ENCODE results near the gene TGM5. TPM values are rescaled to one million over a fixed set of nuclear protein-coding genes. Genes with fewer than 3 reads are reported as not detected.

The TGM5 gene
- total and polyA plus RNA-seq, 2 experiments from 2014 or later = not detected

DNA sequence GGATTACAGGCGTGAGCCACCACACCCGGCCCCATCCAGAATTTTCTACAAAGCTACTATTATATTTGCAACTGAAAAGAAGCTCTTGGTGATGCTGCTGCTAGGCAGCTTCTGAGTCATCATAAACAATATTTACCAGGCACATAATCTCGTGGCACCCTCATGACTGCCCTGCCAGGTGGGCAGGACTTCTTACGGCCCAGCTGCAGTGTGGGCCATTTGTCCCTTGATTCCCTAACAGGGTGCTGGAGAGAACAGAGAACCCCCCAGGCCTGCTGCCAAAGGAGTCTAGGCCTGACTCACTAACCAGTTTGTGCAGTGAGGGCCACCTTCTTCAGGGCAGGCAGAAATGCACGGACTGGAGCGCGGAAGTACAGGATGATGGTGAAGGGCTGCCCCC, 50.8 kb downstream of the TGM5 start:
- no peaks in the 10 kb centered on the region for H3K4me1 ChIP-seq (ENCODE audit: insufficient read depth)
- no peak overlapping the region for H3K27ac ChIP-seq (ENCODE audit: low read depth)
- peaks cover 13% of the 10 kb centered on the region for H3K4me1 Mint-ChIP-seq
- DNase-seq (ENCODE audit: low spot score) = no peak
- no peaks in the 10 kb centered on the region for H3K27me3 ChIP-seq (ENCODE audit: insufficient read depth)
- peaks cover 2% of the 10 kb centered on the region for H3K27me3 Mint-ChIP-seq (ENCODE audit: insufficient read depth, low read depth, poor library complexity)
- no peak overlapping the region for H3K4me3 ChIP-seq
- no peaks in the 10 kb centered on the region for H3K9me2 ChIP-seq (ENCODE audit: insufficient read depth)
- H3K4me3 Mint-ChIP-seq = no peak overlapping the region
- H3K36me3 ChIP-seq (ENCODE audit: insufficient read depth) = no peaks in the 10 kb centered on the region
- ATAC-seq = no peak
- H4K20me1 ChIP-seq (replicated peaks; ENCODE audit: insufficient read depth) = no peaks in the 10 kb centered on the region
- no peaks in the 10 kb centered on the region for H3K9me3 Mint-ChIP-seq
- TF ChIP-seq POLR2AphosphoS5 (IDR thresholded peaks at IDR 0.05; ENCODE audit: low read depth) = no peak
- TF ChIP-seq, protein P1, sequence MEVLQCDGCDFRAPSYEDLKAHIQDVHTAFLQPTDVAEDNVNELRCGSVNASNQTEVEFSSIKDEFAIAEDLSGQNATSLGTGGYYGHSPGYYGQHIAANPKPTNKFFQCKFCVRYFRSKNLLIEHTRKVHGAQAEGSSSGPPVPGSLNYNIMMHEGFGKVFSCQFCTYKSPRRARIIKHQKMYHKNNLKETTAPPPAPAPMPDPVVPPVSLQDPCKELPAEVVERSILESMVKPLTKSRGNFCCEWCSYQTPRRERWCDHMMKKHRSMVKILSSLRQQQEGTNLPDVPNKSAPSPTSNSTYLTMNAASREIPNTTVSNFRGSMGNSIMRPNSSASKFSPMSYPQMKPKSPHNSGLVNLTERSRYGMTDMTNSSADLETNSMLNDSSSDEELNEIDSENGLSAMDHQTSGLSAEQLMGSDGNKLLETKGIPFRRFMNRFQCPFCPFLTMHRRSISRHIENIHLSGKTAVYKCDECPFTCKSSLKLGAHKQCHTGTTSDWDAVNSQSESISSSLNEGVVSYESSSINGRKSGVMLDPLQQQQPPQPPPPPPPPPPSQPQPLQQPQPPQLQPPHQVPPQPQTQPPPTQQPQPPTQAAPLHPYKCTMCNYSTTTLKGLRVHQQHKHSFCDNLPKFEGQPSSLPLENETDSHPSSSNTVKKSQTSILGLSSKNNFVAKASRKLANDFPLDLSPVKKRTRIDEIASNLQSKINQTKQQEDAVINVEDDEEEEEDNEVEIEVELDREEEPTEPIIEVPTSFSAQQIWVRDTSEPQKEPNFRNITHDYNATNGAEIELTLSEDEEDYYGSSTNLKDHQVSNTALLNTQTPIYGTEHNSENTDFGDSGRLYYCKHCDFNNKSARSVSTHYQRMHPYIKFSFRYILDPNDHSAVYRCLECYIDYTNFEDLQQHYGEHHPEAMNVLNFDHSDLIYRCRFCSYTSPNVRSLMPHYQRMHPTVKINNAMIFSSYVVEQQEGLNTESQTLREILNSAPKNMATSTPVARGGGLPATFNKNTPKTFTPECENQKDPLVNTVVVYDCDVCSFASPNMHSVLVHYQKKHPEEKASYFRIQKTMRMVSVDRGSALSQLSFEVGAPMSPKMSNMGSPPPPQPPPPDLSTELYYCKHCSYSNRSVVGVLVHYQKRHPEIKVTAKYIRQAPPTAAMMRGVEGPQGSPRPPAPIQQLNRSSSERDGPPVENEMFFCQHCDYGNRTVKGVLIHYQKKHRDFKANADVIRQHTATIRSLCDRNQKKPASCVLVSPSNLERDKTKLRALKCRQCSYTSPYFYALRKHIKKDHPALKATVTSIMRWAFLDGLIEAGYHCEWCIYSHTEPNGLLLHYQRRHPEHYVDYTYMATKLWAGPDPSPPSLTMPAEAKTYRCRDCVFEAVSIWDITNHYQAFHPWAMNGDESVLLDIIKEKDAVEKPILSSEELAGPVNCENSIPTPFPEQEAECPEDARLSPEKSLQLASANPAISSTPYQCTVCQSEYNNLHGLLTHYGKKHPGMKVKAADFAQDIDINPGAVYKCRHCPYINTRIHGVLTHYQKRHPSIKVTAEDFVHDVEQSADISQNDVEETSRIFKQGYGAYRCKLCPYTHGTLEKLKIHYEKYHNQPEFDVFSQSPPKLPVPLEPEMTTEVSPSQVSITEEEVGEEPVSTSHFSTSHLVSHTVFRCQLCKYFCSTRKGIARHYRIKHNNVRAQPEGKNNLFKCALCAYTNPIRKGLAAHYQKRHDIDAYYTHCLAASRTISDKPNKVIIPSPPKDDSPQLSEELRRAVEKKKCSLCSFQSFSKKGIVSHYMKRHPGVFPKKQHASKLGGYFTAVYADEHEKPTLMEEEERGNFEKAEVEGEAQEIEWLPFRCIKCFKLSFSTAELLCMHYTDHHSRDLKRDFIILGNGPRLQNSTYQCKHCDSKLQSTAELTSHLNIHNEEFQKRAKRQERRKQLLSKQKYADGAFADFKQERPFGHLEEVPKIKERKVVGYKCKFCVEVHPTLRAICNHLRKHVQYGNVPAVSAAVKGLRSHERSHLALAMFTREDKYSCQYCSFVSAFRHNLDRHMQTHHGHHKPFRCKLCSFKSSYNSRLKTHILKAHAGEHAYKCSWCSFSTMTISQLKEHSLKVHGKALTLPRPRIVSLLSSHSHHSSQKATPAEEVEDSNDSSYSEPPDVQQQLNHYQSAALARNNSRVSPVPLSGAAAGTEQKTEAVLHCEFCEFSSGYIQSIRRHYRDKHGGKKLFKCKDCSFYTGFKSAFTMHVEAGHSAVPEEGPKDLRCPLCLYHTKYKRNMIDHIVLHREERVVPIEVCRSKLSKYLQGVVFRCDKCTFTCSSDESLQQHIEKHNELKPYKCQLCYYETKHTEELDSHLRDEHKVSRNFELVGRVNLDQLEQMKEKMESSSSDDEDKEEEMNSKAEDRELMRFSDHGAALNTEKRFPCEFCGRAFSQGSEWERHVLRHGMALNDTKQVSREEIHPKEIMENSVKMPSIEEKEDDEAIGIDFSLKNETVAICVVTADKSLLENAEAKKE (CRISPR knock-in tag; IDR thresholded peaks at IDR 0.05) = no peak
- no peak overlapping the region for H2AFZ ChIP-seq
- no peaks in the 10 kb centered on the region for H3K36me3 Mint-ChIP-seq (ENCODE audit: low read depth)
- no peaks in the 10 kb centered on the region for H3F3A ChIP-seq (replicated peaks; ENCODE audit: low read depth)
- H3K27ac Mint-ChIP-seq = no peak overlapping the region
- no peak overlapping the region for H3K4me2 ChIP-seq
- H3K79me2 ChIP-seq (replicated peaks; ENCODE audit: insufficient read depth) = no peaks in the 10 kb centered on the region

DNA sequence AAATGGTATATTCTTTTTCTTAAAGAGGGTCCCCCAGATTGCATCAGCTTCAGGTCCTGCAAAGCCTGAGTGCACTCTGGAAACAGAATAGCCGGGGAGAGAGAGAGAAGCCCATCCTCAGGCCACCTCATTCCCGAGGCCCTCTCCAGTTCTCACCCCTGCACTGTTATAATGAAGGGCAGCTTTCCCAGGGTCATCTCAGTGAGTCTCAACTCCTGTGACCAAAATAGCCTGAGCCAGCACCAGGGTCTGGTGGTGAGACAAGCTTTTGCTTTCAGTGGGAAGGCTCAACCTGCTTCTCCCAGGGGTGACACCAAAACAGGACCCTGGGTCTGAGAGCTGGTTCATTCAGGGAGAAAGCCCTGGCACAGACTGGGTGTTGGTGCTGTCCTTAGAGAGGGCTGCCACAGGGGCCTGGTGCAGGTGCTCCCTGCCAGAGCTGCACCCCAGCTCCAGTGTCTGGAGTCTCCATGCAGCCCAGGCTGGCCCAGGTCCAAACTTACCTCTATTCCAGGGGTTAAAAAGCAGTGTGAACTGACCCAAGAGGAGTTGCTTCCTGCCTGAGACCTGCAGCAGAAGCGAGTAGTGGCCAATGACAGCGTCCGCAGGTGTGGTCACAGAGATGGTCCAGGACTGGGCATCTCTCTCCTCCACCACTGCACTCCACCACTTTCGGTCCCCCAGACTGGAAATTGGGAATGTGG, 52.0 kb downstream of the TGM5 start:
- no peak for DNase-seq (ENCODE audit: low spot score)
- no peak for TF ChIP-seq NANOG (IDR thresholded peaks at IDR 0.05; ENCODE audit: borderline replicate concordance)
- TF ChIP-seq, protein P2, sequence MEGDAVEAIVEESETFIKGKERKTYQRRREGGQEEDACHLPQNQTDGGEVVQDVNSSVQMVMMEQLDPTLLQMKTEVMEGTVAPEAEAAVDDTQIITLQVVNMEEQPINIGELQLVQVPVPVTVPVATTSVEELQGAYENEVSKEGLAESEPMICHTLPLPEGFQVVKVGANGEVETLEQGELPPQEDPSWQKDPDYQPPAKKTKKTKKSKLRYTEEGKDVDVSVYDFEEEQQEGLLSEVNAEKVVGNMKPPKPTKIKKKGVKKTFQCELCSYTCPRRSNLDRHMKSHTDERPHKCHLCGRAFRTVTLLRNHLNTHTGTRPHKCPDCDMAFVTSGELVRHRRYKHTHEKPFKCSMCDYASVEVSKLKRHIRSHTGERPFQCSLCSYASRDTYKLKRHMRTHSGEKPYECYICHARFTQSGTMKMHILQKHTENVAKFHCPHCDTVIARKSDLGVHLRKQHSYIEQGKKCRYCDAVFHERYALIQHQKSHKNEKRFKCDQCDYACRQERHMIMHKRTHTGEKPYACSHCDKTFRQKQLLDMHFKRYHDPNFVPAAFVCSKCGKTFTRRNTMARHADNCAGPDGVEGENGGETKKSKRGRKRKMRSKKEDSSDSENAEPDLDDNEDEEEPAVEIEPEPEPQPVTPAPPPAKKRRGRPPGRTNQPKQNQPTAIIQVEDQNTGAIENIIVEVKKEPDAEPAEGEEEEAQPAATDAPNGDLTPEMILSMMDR (conservative IDR thresholded peaks at IDR 0.05; ENCODE audit: low read depth in 2 of 2) = no peak
- no peak for TF ChIP-seq CREB1 (CRISPR knock-in tag; IDR thresholded peaks at IDR 0.05; ENCODE audit: low read depth)
- TF ChIP-seq ZNF331 (CRISPR knock-in tag; IDR thresholded peaks at IDR 0.05; ENCODE audit: low read depth) = no peak
- no peak for TF ChIP-seq JUNB (IDR thresholded peaks at IDR 0.05; ENCODE audit: unreplicated experiment)
- no peak for TF ChIP-seq POLR2AphosphoS5 (IDR thresholded peaks at IDR 0.05; ENCODE audit: low read depth)
- TF ChIP-seq, protein P3, sequence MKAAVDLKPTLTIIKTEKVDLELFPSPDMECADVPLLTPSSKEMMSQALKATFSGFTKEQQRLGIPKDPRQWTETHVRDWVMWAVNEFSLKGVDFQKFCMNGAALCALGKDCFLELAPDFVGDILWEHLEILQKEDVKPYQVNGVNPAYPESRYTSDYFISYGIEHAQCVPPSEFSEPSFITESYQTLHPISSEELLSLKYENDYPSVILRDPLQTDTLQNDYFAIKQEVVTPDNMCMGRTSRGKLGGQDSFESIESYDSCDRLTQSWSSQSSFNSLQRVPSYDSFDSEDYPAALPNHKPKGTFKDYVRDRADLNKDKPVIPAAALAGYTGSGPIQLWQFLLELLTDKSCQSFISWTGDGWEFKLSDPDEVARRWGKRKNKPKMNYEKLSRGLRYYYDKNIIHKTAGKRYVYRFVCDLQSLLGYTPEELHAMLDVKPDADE (IDR thresholded peaks at IDR 0.05) = no peak
- no peak for TF ChIP-seq EZH2 (IDR thresholded peaks at IDR 0.05; ENCODE audit: low read depth, unreplicated experiment)
- TF ChIP-seq ZNF114 (CRISPR knock-in tag; IDR thresholded peaks at IDR 0.05) = no peak

More for the DNA sequence above, 52.0 kb downstream of the TGM5 start:
- Histone ChIP-seq H3K27me3 (ENCODE audit: insufficient read depth) (no peaks in the 10 kb centered on the region), H3K27ac (ENCODE audit: low read depth) (no peak overlapping the region), H3K4me2 (no peak overlapping the region), H3K36me3 (ENCODE audit: insufficient read depth) (no peaks in the 10 kb centered on the region), H3K4me1 (ENCODE audit: insufficient read depth) (no peaks in the 10 kb centered on the region), H2AFZ (peak overlapping the region; percentile 96; the same call in 1 of the 2 replicates), H4K20me1 (replicated peaks; ENCODE audit: insufficient read depth) (no peaks in the 10 kb centered on the region), H3K9me2 (ENCODE audit: insufficient read depth) (no peaks in the 10 kb centered on the region), H3F3A (replicated peaks; ENCODE audit: low read depth) (no peaks in the 10 kb centered on the region), H3K4me3 (no peak overlapping the region), H3K79me2 (replicated peaks; ENCODE audit: insufficient read depth) (no peaks in the 10 kb centered on the region)
- Mint-ChIP-seq H3K9me3 (no peaks in the 10 kb centered on the region), H3K27ac (no peak overlapping the region), H3K36me3 (ENCODE audit: low read depth) (no peaks in the 10 kb centered on the region), H3K4me3 (no peak overlapping the region), H3K4me1 (peaks cover 13% of the 10 kb centered on the region), H3K27me3 (ENCODE audit: insufficient read depth, low read depth, poor library complexity) (peaks cover 6% of the 10 kb centered on the region)
- no peak for ATAC-seq
